ENCODE data around the gene ZNF33B. TPM values are rescaled to one million over a fixed set of nuclear protein-coding genes. Genes with fewer than 3 reads are reported as not detected.
A peak's percentile ranks its signal among the peaks of the same experiment; 100 is the strongest.

The ZNF33B gene
- total and polyA plus RNA-seq, 9 of the 15 experiments (the other 6 are each of a cell fraction or from before 2014, with no cell fraction given): 6.9 to 23.9 (median 15.4) TPM

GRCh38 chr10:42623929-42624328, 14.4 kb downstream of the ZNF33B start (continued):
- peak; percentile 60; the same call in 1 of the 2 replicates for TF ChIP-seq ZBTB40 (IDR thresholded peaks at IDR 0.05)
- TF ChIP-seq ZBTB40 (CRISPR knock-in tag; IDR thresholded peaks at IDR 0.05): no peak
- TF ChIP-seq KHSRP (IDR thresholded peaks at IDR 0.05): no peak
- TF ChIP-seq RBM25 (IDR thresholded peaks at IDR 0.05; ENCODE audit: low read depth, low read length, severe bottlenecking): no peak
- TF ChIP-seq ATF4 (CRISPR knock-in tag; IDR thresholded peaks at IDR 0.05): no peak
- no peak for TF ChIP-seq NBN (IDR thresholded peaks at IDR 0.05; ENCODE audit: low read depth)
- peak; percentile 78 for TF ChIP-seq L3MBTL2 (IDR thresholded peaks at IDR 0.05)
- TF ChIP-seq MAX (CRISPR knock-in tag; IDR thresholded peaks at IDR 0.05): peak; percentile 79
- no peak for TF ChIP-seq WHSC1 (IDR thresholded peaks at IDR 0.05; ENCODE audit: low read length)
- no peak for TF ChIP-seq POLR2AphosphoS5 (IDR thresholded peaks at IDR 0.05; ENCODE audit: control insufficient read depth, insufficient read depth, low read depth, low read length)
- TF ChIP-seq CBX3 (IDR thresholded peaks at IDR 0.05; ENCODE audit: borderline replicate concordance in 1 of 2, low read length in 2 of 2): peak in 1 of 2 experiments; percentile 52; a peak in 1 of 3 replicates
- no peak for TF ChIP-seq ZNF408 (CRISPR knock-in tag; IDR thresholded peaks at IDR 0.05; ENCODE audit: low read depth)
- TF ChIP-seq FOSL1 (tag; conservative IDR thresholded peaks at IDR 0.05): no peak
- TF ChIP-seq KAT8 (IDR thresholded peaks at IDR 0.05; ENCODE audit: low read depth): no peak
- TF ChIP-seq GABPA (tag; conservative IDR thresholded peaks at IDR 0.05; ENCODE audit: low read depth): no peak; the same call in 1 of the 2 replicates
- no peak for TF ChIP-seq ZNF3 (CRISPR knock-in tag; IDR thresholded peaks at IDR 0.05)
- TF ChIP-seq ETV1 (tag; conservative IDR thresholded peaks at IDR 0.05; ENCODE audit: low read depth): no peak
